Subcutaneous adipose tissue (tissue), 4 donors: Measurements from ENCODE around the gene RABGAP1. TPM values are rescaled to one million over a fixed set of nuclear protein-coding genes. Genes with fewer than 3 reads are reported as not detected.

Source experiments
- CTCF ChIP-seq: fragments of 450-650 bp; IDR thresholded peaks from one replicate; pipeline ENCODE4 v1.5.1; 2016; ENCODE audit warnings: low read depth, mild to moderate bottlenecking, control low read depth, antibody characterized with exemption, moderate library complexity
- total RNA-seq, 4 donors: library from RNA; depleted of rRNA; stranded (reverse); fragments of >200 nt; gene quantifications; one replicate each; pipeline ENCODE4 v1.1.0, GENCODE V29; 2016

The RABGAP1 gene
- total RNA-seq, 4 donors from 2014 or later = 47.4 to 65.4 (median 52.8) TPM

DNA sequence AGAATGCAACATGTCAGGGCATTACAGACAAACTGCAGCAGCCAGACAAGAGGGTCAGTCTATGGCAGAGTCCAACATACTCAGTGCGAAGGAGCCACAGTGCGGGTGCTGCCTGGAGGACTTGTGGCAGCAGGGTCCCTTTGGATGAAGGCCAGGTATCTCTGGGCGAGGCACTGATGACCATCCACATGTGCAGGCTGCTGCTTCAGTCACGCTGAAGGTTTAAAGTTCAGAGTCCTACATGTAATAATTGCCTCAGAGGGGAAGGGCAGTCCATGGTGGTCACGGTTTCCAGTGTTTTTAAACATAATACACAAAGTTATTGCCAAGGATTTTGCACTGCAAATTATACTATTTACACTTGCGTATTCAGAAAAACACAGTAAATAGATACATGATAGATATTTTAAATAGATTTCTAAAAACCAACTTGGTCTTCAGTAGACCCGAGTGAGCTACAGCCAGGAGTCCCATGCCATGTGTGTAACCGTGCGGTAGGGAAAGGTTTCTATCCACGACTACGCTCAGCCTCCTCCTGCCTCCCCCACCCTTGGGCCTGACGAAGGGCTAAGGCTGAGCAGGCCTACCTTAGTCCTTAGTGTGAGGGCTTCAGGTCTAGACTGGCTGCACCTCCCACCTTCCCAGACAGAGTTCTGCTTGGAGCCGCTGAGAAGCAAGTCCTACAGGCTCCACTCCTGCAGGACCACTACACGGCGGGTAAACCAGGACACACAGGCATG lies 168.9 kb downstream of the RABGAP1 start:
- no peak for TF ChIP-seq CTCF

DNA sequence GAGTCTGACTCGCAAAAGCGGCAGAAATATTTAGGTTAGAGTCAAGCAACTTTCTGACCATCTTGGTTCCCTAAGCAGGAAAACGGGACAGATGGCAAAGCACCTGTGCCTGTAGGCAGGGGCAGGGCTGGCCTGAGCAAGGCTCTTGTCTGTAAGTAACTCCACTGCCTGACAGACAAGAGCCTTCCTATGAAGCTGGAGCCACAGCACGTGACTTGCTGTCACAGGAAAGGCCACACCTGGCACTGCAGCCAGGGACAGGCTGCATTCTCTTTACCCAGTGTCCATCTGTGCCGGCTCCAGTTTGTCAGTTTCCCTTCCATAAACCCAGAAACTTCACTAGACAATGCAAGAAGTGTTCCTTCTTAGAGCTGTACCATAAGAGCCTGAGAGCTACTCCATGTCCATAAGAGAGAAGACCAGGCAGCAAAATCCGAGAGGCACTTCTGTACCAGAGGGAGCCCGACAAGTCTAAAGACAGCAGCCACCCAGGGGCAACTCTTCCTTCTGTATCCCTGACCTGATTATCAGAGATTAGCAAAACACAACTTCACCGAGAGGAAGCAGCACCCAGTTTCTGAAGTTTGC lies 170.7 kb downstream of the RABGAP1 start:
- TF ChIP-seq CTCF = no peak

DNA sequence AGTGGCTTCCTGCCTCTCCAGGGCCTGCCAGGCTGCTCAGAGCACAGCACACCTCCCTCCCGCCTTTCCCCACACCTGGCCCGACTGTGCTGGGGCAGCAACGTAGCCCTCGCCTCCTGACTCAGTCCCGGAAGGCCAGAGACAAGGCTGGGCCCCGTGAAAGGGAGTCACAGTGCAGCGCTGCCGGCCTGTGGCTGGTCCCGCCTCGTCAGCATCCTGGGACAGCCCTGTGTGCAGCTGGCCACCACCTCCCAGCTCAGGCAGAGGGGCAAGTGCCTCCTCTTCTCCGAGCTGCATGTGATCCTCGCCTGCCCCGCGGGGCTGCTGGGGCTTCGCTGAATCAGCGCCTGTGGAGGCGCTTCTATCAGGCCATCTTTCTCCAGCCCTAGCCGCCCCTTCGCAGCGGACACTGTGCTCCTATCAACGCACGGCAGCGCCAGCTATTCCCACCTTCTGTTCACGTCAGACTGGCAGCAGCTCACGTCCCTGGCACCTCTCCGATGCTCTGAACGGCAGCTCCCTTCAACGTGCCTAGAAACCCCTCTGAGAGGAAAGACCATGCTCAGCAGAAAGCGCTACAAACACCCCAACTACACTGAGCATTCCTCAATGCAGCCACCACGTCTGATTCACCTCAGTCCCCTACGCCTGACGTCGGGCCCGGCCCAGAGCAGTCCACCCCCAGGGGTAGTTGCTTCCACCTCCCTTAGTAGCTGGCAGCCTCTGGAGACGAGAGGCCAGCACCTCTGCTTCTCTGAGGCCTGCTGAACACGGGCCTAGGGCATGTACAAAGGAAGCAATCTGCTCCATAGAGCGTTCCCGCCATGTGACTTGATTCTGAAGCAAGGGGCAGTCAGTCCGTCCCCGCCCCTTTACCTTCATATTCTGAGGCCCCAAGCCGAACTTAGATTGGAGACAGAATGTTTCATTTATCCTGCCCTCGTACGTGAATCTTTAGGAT lies 171.5 kb downstream of the RABGAP1 start:
- TF ChIP-seq CTCF = no peak

DNA sequence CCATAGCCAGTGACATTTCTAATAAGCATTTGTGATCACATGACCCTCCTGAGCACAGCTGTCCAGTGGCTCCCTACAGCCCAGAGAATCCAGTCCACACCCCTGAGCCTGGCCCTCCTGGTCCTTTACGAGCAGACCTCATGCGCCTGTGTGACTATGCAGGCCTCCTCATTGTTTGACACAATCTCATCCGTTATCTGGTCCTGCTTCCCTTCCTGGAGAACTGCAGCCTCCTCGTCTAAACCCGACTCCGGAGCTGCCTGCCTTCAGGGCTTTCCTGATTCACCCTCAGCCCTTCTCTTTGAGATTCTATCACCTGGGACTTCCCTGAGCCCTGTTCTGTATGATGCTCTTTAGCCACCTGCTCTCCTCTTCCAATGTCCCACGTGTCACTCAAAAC lies 172.4 kb downstream of the RABGAP1 start:
- TF ChIP-seq CTCF = no peak

DNA sequence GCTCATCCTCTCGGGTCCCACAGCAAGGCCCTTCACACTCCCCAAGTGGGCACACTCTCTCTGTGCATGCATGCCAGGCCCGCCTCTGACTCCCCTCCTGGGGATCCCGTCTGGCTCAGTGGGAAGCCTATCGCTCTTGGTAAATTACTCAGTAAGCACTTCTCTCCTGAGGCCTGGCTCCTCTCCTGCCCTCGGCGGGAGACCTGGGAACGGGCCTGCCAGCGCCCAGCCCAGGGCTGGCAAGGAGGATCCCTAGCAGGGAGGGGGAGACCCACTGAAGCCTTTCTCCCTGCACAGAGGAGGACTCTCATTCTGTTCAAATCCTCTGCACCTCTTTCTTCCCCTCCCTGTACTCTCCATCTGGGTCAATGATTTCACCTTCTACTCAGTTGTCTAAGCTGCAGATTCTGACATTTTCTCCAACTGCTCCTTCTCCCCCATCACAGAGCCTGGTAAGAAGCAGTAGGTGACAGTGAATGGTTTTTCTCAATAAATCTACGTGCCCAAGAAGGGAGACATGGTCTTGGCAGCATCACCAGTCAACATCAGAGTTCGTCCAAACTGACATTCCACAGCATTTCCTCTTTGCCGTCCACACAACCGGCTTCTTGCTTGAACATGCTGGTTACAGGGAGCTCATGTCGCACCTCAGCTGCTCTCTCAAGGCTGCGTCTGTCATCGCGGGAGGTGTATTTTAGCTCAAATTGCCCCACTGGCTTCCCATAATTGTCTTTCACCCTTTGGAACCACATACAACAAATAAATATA lies 174.5 kb downstream of the RABGAP1 start:
- no peak for TF ChIP-seq CTCF

DNA sequence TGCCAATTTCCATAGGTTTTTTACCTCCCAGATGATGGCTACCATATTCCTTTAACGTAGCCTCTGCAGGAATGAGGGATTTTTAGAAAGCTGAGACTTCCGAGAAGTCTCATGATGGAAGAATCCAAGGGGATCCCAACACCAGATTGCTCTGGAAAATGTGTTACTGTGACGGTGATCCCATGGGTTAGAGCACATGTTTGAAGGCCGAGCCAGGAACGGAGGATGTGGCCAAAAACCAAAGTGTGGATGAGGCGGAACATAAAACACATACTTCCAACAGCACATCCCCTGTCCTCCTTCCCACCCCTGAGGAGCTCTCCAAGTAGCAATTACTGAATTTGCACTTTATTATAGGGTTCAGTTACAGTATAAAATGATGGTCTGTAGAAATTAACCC lies 175.2 kb downstream of the RABGAP1 start:
- no peak for TF ChIP-seq CTCF
